ENCODE results near the gene CPN2. TPM values are rescaled to one million over a fixed set of nuclear protein-coding genes. Genes with fewer than 3 reads are reported as not detected.

CPN2 gene
- total and polyA plus RNA-seq, 10 of the 15 experiments (the other 5 are each of a cell fraction or from before 2014, with no cell fraction given): not detected

DNA sequence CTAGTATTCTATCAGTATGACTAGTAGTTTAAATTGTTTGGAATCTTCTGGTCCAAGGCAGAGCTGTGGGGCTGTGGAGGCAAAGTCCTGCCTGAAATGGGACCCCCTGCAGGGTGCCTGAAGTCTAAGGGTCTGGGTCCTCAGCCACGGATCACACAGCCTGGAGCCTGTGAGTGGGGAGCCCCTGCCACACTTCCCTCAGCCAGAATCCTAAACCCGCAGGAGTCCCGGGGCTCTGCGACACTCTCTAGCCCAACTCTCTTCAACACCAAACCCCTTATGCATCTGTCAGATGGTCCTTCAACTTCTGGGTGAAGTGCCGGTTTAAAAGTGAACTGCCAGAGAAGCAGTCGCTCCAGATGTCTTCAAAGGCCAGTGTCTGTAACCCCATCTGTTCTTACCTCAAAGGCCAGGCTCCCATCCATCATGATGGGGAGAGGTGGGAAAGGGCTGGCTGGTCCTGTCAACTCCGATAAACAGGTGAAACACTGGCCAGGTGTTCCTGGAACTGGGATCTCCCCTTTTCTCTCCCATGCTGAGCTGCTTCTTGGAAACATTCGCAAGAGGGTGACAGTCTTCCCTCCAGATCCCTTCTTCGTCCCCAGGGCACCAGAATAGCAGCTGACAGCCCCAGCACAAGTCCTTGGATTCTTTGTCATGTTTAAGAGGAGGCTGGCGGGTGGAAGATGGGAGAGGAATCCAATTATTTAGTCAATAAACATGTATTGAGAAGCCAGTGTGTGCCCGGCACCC, 45.6 kb downstream of the CPN2 start:
- intact Hi-C loops (cut with micrococcal nuclease; ENCODE audit: unreplicated experiment) (loop anchor here (2.0 to 5.0 kb wide), 2 partner anchors 123 to 169 kb away; partner anchors contain the start of gene HES1), in situ Hi-C loops (cut with MboI) (loop anchor here (5.0 kb wide), 1 partner anchor 168 kb away; the partner anchor contains the start of gene HES1)
- no peak overlapping the region for H2AFZ ChIP-seq (ENCODE audit: control insufficient read depth, low read depth, low read length)
- ATAC-seq: no peak
- no peak for DNase-seq (ENCODE audit: low read depth, low spot score)
- H3K4me1 ChIP-seq (ENCODE audit: control insufficient read depth, insufficient read depth, low read length): peaks cover 46% of the 10 kb centered on the region
- H3K27ac ChIP-seq (ENCODE audit: control insufficient read depth, insufficient read depth): peak overlapping the region; percentile 75
- SMC1A ChIA-PET (ENCODE audit: uncharacterized antibody, unreplicated experiment): interaction anchor here (1.3 to 2.1 kb wide), 3 partner anchors 9 to 223 kb away, joined by 3 to 9 read pairs (median 3); no protein-coding TSS in a partner anchor
- H4K20me1 ChIP-seq (ENCODE audit: control insufficient read depth, insufficient read depth): no peaks in the 10 kb centered on the region
- FAIRE-seq: no peak
- TF ChIP-seq, protein P1, sequence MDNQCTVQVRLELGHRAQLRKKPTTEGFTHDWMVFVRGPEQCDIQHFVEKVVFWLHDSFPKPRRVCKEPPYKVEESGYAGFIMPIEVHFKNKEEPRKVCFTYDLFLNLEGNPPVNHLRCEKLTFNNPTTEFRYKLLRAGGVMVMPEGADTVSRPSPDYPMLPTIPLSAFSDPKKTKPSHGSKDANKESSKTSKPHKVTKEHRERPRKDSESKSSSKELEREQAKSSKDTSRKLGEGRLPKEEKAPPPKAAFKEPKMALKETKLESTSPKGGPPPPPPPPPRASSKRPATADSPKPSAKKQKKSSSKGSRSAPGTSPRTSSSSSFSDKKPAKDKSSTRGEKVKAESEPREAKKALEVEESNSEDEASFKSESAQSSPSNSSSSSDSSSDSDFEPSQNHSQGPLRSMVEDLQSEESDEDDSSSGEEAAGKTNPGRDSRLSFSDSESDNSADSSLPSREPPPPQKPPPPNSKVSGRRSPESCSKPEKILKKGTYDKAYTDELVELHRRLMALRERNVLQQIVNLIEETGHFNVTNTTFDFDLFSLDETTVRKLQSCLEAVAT (IDR thresholded peaks at IDR 0.05): no peak
- TF ChIP-seq NBN (IDR thresholded peaks at IDR 0.05) (no peak), TCF7 (IDR thresholded peaks at IDR 0.05; ENCODE audit: borderline replicate concordance) (no peak), BRCA1 (IDR thresholded peaks at IDR 0.05; ENCODE audit: low read depth, low read length) (no peak), PAX8 (IDR thresholded peaks at IDR 0.05) (no peak), STAT3 (IDR thresholded peaks at IDR 0.05; ENCODE audit: low read depth, low read length) (no peak)
- TF ChIP-seq, protein P2, sequence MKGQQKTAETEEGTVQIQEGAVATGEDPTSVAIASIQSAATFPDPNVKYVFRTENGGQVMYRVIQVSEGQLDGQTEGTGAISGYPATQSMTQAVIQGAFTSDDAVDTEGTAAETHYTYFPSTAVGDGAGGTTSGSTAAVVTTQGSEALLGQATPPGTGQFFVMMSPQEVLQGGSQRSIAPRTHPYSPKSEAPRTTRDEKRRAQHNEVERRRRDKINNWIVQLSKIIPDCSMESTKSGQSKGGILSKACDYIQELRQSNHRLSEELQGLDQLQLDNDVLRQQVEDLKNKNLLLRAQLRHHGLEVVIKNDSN (IDR thresholded peaks at IDR 0.05; ENCODE audit: borderline replicate concordance, extremely low read length, insufficient read depth, low read depth, low read length): no peak
- 97% methylated on average over 11 of the region's 11 CpGs for WGBS (ENCODE audit: insufficient coverage, insufficient replicate concordance, low lambda C conversion rate, missing lambda C conversion rate)
- peak overlapping the region; percentile 36; the same call in 1 of the 2 replicates for H3K9ac ChIP-seq (ENCODE audit: control insufficient read depth, insufficient read depth, low read length)
- no peaks in the 10 kb centered on the region for H3K27me3 ChIP-seq (replicated peaks in 1 of 2; ENCODE audit: control insufficient read depth in 2 of 2, insufficient read depth in 2 of 2, low read length in 1 of 2)
- POLR2A ChIA-PET: no interaction called here
- CTCF ChIA-PET: interaction anchor here (0.6 to 1.6 kb wide), 4 partner anchors 10 to 642 kb away, joined by 3 read pairs; no protein-coding TSS in a partner anchor
- peak overlapping the region; percentile 66 for H3K4me2 ChIP-seq (ENCODE audit: control insufficient read depth, insufficient read depth)
- BruUV-seq (replicated peaks): no TSS peak
- H3K9me3 ChIP-seq (replicated peaks; ENCODE audit: control insufficient read depth, insufficient read depth, low read length): no peaks in the 10 kb centered on the region; the same call in 2 of the 3 replicates
- no peaks in the 10 kb centered on the region for H3K79me2 ChIP-seq (ENCODE audit: control insufficient read depth, insufficient read depth, low read length)
- RAD21 ChIA-PET (ENCODE audit: unreplicated experiment): interaction anchor here (1.0 to 1.8 kb wide), 2 partner anchors 10 to 170 kb away, joined by 3 to 4 read pairs; no protein-coding TSS in a partner anchor
- no peaks in the 10 kb centered on the region for H3K36me3 ChIP-seq (ENCODE audit: control insufficient read depth in 2 of 2, insufficient read depth in 2 of 2, low read length in 1 of 2)
- H3K4me3 ChIP-seq: no peak overlapping the region
